DMS 273 (cell line): ENCODE data around the gene NDST4.
A peak's percentile ranks its signal among the peaks of the same experiment; 100 is the strongest.

Experiments
- DNase-seq: peaks from one replicate; lab custom pipeline; 2025; ENCODE audit not compliant: unreplicated experiment; lab: John Stamatoyannopoulos, UW

Gene NDST4

GRCh38 chr4:114921191-114921590, 192.2 kb downstream of the NDST4 start:
- no peak for DNase-seq

- DNase-seq: peak; percentile 5
Observed at GRCh38 chr4:114911111-114911510, 202.3 kb downstream of the NDST4 start.

DNA sequence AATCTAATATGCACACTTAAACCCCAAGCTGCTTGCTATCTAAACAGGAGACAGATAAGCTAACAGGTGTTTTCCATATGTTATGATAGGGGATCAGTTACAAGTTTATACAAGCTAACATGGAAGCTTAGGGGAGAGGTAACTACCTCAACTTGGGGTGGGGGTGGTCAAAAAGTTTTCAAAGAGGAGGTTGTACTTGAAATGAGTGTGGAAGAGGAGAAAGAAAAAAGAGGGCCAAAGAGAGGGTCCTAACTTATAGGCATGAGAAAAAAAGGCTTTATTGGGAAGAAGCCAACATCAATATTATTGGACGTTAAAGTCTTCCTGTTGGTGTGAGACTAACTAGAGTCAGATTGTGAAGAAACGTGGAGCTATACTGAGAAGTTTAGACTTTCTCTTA, 205.9 kb downstream of the NDST4 start:
- DNase-seq: peak; percentile 8

DNA sequence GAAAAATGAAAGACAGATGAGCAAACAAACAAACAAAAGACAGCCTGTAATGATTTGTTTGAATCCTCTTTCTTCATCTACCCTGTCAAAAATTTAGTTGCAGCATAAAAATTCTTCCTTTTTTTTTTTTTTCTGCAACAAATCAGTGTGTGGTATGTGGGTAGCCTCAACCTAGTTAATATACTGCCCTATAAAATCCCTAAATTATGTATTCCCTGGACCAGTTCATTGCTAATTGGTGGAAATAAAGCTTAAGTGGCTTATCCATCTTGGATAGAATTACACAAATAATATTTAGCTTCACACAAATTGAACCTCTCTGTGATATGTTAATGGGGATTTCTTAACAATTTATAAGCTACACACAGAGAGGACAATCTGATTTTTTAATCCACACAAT, 208.4 kb downstream of the NDST4 start:
- no peak for DNase-seq

DNA sequence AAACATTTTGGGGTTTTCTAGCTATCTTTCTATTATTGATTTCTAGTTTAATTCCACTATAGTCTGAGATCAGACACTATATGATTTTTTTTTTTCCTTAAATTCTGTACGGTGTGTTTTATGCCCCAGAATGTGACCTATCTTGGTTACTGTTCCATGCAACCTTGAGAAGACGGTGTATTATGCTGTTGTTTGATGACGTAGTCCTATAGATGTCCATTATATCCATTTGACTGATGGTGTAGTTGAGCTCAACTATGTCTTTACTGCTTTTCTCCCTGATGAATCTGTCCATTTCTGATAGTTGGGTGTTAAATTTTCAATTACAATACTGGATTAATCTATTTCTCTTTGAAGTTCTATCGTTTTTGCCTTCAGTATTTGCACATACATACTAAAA, 212.5 kb downstream of the NDST4 start:
- DNase-seq: no peak

- DNase-seq: no peak
Observed at GRCh38 chr4:114890773-114891172, 222.6 kb downstream of the NDST4 start.

DNA sequence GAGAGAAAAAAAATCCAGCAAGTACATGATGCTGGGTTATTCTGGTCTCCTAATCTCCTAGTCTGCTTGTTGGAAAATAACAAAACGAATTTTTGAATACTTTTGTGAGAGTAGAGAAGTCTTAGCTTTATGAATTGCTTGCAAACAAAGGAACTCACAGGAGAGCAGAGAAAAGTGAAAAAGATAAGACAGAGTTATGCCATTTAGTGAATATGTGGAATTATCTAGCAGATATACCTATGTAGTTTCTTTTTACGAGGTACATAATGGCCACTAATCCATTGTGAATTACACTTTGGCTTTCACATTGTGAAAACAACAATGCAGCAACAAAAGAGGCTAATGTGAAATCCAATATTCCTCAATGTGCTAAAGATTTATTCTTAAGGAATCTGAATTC, 226.7 kb downstream of the NDST4 start:
- DNase-seq: no peak

DNA sequence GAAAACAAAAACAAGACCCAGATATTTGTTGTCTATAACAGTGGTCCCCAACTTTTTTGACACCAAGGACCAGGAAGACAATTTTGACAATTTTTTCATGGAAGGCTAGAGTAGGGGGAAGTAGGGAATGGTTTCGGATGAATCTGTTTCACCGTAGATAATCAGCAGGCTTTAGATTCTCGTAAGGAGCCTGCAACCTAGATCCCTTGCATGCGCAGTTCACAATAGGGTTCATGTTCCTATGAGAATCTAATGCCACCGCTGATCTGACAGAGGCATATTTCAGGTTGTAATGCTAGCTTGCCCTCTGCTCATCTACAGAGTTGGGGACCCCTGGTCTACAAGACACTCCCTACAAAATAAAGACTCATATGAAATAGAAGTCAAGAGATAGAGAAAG, 229.8 kb downstream of the NDST4 start:
- no peak for DNase-seq

DNA sequence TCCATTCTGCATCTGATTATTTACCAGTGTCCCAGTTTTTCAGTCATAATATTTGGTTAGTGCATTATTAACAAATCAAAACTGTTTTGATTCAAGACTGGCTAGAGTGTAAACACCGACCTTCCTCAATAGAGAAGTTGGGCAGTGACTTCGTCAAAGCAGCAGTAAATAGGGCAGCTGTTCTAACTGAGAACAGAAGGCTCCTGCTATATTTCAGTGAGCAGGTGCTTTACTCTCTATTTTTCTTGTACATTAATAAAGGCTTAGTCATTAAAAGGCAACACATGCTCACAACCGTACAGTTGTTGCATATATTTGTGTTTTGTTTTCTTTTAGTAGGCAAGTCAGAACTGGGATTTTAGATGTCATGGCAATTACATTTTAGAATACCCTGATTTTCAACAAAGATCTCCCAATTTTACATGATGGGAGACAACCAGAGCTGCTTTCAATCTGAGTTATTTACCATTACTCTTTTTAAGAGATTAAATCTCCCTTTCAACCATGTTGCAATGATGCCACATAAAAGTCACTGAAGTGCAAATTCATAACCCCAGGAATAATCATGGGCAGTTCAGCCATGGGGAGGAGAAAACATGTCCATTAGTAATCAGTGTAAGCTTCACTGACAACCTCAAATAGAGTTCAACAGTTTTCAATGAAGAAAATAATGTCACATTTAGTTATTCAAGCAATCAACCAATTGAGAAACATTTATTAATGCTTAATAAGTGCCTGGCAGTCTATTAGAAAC, 233.3 kb downstream of the NDST4 start:
- DNase-seq: peak; percentile 53

- DNase-seq: no peak
Observed at GRCh38 chr4:114875630-114876029, 237.8 kb downstream of the NDST4 start.

DNA sequence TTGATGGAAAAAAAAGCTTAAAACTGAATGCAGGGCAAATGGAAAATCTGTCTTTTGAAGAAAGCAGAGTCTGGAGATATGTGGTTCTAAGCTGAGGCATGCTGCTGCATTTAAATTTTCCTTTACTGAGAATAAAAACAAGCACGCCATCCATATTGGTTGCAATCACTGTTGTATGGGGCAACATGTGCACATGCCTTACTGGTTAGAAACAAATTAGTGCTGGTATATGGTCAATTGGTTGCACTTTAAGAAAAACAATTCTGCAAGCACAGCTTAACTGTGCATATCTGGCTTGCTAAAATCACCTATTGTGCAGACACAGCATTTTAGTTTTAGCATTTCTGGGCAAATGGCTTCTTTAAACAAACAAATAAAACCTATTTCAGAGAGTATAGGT, 239.1 kb downstream of the NDST4 start:
- DNase-seq: no peak

GRCh38 chr4:114870987-114871386, 242.4 kb downstream of the NDST4 start:
- DNase-seq: no peak

DNA sequence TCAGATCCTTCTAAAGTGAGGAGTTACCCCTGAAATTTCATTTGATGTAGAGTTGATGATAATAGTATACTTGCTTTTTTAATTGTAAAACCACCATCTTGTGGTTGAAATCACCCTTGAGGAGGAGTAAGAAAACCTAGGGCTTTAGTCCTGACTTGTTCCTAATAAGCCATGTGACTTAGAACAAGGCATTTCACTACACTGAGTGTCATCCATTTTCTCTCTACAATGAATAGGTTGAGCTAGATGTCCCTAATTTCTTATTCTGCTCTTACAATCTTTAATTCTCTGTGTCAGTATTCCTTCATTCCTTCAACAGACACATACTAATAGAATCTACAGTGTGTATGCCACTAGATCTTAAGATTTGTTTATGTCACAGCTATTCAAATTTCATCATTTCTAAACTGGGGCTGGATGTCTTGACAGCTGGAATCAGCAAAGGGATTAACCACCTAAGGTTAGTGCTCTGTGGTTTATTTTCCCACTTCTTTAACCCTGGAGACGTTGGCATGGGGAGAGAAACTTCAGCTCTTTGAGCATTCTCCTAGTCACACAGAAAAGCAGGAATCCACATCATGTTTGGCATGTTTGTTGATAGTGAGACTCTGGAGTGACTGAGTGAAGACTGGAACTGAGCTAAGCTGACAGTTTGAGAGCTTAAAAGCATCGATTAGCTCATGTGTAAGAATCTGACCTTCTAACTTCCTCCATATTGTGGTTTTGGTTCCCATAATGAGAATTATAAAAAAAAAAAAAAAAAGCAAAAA, 246.3 kb downstream of the NDST4 start:
- DNase-seq: no peak

- DNase-seq: no peak
Observed at GRCh38 chr4:114864060-114864459, 249.4 kb downstream of the NDST4 start.

GRCh38 chr4:114860786-114861185, 252.6 kb downstream of the NDST4 start:
- no peak for DNase-seq

DNA sequence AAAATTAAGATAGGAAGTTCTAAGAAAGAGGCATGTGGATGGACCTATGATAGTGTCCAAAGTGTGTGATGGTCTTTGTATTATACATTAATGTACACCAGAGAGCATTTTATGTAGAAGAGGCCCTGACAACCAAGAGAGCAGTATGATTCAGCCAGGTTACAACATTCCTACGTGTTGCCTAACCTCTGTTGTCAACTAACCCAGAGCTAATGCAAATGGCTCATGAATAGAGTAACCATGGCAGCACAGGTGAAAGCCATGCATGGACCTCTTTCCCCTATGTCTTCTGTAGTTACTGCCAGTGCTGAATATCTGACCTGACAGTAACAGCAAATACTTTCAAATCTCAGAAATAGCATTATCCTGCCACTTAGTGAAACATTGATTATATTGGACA, 255.6 kb downstream of the NDST4 start:
- no peak for DNase-seq

DNA sequence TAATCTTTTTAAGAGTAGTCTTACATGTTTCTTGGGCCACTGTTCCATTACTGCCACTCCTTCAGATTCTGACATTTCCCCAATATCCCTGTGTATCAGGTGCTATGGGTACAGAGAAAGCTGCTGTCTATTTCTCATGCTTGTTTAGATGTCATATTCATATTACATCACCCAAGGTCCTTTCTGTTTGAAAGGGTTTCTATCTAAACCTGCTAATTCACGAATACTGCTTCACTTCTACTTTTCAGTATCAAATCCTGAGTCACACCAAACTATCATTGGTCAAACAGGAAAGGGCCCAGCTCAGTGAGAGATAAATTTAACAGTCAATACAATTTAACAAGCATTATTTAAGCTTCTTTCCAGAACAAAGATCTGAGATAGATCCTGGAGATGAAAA, 273.4 kb downstream of the NDST4 start:
- DNase-seq: no peak

DNA sequence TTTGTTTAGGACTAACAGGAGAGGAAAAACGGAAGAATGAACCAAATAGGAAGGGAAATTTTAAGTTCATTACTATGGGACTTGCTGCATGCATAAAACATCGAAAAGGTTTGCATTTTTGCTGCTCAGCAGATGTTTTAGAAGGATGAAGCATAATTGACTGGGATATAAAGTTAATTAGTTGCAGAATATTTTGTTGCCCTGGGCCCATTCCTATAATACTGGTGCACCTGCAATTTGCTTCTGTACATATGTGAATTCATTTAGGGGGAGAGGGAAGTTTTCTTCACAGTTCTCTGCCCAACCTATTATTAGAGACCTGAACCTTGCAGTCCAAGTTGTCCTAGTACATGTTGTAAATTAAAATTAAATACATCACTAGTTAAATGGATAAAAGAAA, 282.8 kb downstream of the NDST4 start:
- DNase-seq: no peak

DNA sequence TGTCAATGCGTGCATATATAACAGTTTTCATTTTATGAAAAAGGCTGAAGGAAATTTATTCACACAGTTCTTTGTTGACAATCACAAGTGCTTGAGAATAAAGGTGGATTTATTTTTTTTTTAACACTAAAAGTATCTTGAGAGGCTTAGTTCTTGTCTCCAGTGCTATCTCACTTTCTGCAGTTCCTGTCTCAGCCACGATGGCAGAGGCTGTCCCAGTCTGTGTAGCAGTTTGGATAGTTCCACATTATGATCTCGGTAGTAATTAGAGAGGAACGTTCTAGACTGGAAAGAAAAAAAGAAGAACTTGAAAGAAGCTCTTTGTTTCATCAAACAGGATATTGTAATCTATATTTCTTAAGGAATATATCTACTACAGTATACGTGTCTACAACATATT, 285.8 kb downstream of the NDST4 start:
- DNase-seq: no peak

DNA sequence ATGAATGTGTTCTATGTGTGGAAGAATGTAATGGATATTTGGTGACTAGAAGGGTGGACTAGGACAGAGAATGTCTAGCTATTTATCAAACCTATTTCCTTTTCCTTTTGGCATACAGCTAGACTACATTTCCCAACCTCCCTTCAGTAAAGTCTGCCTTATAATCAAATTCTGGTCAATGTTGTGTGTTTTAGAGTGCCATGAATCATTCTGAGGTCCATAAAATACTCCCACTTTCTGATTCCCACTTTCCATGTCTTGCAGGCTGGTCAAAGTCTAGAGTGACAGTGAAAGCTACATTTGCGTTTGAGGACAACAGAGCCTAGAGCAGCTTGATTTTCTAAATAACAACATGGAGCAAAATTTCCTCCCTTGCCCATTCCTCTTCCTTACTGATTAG, 297.7 kb downstream of the NDST4 start:
- no peak for DNase-seq

DNA sequence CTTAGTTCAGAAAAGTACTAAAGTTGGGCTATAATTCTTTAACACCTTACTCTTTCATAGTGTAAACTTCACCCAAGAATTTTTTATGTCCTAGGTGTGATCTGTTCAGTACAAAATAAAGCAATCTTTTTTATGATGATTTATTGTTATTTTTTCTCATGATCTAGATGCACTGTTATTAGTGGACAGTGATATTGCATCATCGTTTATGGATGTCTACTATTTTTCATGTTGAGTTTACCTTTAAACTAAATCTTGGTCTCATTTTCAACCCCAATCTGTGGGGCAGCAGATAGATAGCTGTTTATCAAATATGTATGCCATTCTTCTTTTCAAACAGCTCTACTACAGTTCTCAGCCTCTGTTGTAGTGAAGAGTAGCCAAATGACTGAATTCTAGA, 299.5 kb downstream of the NDST4 start:
- DNase-seq: no peak

DNA sequence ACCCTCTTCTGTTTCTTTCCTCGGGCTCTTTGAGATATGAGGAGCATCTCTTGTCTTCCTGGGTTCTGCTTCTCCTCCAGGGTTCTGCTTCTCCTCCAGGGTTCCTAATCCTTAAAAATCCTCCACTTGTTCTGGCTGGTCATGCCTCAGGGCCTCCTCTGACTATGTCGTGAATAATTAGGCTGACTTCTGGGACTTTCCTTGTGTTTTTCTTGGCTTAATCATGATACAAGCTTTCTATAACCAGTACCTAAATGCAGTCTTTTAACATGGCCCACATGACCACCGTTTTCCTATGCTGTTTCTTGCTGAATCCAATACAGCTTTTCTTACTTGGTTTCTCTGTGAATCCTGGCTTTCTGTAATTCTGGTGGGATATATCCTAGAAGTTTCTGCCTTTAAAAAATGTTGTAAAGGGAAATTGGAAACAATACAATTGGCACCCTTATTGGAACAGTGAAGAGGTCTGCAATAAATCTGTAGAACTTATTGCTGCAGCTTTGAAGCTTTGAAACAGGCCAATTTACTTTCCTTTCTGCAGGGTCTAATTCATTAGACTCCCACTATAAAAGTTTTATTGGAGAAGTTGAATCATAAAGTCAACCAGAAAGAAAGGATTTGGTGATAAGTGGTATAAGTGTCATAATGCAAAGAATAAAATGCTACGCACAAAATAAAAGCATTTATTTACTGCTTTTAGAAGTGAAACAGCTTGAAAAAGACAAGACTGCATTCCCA, 301.7 kb downstream of the NDST4 start:
- DNase-seq: no peak
